GM18951 (cell line): ENCODE results near the gene CPED1.
"Not testable (repeated sequence)": the region's sequence is repeated elsewhere in the genome, so short reads cannot be mapped to it uniquely, and the experiment has no call there.

Source experiments
- POLR2A ChIP-seq: IDR thresholded peaks from 4 replicates; pipeline ENCODE4 v1.6.1; 2011; ENCODE audit warnings: mild to moderate bottlenecking; ENCODE audit not compliant: insufficient read length, insufficient read depth; ENCODE audit errors: extremely low read depth
- in situ Hi-C: fragments of 300-500 bp; cut with MboI; formaldehyde crosslinking; loops from one replicate; pipeline ENCODE4 v1.12.0; 2022; ENCODE audit warnings: low sequenced_read_pairs, mixed read lengths, inconsistent platforms; ENCODE audit not compliant: unreplicated experiment

Gene CPED1

GRCh38 chr7:121020989-121021969 is 32.8 kb downstream of the CPED1 start:
- in situ Hi-C loops, result no loop called here
- no peak for TF ChIP-seq POLR2A

- in situ Hi-C loops, result no loop called here
Observed at GRCh38 chr7:121023194-121023593, 34.7 kb downstream of the CPED1 start.

GRCh38 chr7:121023683-121024511 is 35.4 kb downstream of the CPED1 start:
- in situ Hi-C loops, result no loop called here
- no peak for TF ChIP-seq POLR2A

More at GRCh38 chr7:121023194-121023593, 34.7 kb downstream of the CPED1 start:
- TF ChIP-seq POLR2A, result no peak

GRCh38 chr7:121024611-121025010 is 36.1 kb downstream of the CPED1 start:
- in situ Hi-C loops, result no loop called here
- no peak for TF ChIP-seq POLR2A

- in situ Hi-C loops, result no loop called here
- TF ChIP-seq POLR2A, result no peak
Observed at GRCh38 chr7:121026159-121026558, 37.6 kb downstream of the CPED1 start.

GRCh38 chr7:121026577-121027111 is 38.1 kb downstream of the CPED1 start:
- in situ Hi-C loops, result no loop called here
- TF ChIP-seq POLR2A, result no peak

GRCh38 chr7:121027761-121028669 is 39.5 kb downstream of the CPED1 start:
- no peak for TF ChIP-seq POLR2A
- in situ Hi-C loops, result no loop called here

- TF ChIP-seq POLR2A, result no peak
- in situ Hi-C loops, result no loop called here
Observed at GRCh38 chr7:121029302-121029701, 40.8 kb downstream of the CPED1 start.

GRCh38 chr7:121030308-121030707 is 41.8 kb downstream of the CPED1 start:
- TF ChIP-seq POLR2A, result no peak
- in situ Hi-C loops, result no loop called here

GRCh38 chr7:121032645-121033460 is 44.3 kb downstream of the CPED1 start:
- in situ Hi-C loops, result no loop called here
- TF ChIP-seq POLR2A, result no peak

GRCh38 chr7:121034929-121035328 is 46.4 kb downstream of the CPED1 start:
- in situ Hi-C loops, result no loop called here
- TF ChIP-seq POLR2A, result no peak

GRCh38 chr7:121036776-121037175 is 48.3 kb downstream of the CPED1 start:
- in situ Hi-C loops, result not testable (repeated sequence)

- in situ Hi-C loops, result not testable (repeated sequence)
Observed at GRCh38 chr7:121037329-121037728, 48.8 kb downstream of the CPED1 start.
